ENCODE data around the gene REEP3. TPM values are rescaled to one million over a fixed set of nuclear protein-coding genes. Genes with fewer than 3 reads are reported as not detected.

The REEP3 gene
- total RNA-seq, 1 experiment from 2014 or later = 21.7 TPM

DNA sequence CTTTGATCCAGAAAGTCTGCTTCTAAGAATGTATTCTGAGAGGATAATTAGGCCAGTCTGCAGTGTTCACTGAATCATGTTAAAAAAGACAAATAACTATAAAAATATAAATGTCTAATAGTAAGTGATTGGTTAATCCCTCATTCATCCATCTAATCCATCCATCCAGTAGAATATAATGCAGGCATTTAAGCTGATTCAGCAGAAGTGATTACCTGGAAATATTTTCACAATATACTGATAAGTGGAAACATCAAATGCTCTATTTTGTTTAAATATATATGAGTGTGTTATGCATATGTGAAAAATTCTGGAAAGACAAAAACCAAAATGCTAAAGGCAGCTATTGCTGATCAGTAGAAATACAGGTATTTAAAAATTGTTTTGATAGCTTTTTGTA, 152.6 kb downstream of the REEP3 start:
- in situ Hi-C loops (cut with HindIII; ENCODE audit: low sequenced_read_pairs) = no loop called here
- DNase-seq (ENCODE audit: low spot score) = no peak

Other genes with a start within 250 kb of the REEP3 start
- 29.1 and 33.7 TPM in 2 replicates for gene JMJD1C, start 55.4 kb upstream of the REEP3 start, total RNA-seq (2014; rRNA removed; shearing (Covaris generic))